ENCODE measurements around the gene VSIR. TPM values are rescaled to one million over a fixed set of nuclear protein-coding genes. Genes with fewer than 3 reads are reported as not detected.

VSIR gene
- total and polyA plus RNA-seq, 9 of the 15 experiments (the other 6 are each of a cell fraction or from before 2014, with no cell fraction given), result 0.14 to 20.5 (median 9.3) TPM

GRCh38 chr10:71753091-71753959, 20.0 kb downstream of the VSIR start:
- ChIA-PET CTCF (ENCODE audit: low intra/inter-chr PET ratio) (interaction anchor here (0.6 to 1.0 kb wide), 3 partner anchors 59 to 393 kb away, joined by 3 to 5 read pairs (median 3); no protein-coding TSS in a partner anchor), POLR2A (interaction anchor here (0.6 to 1.2 kb wide), 6 partner anchors 10 to 118 kb away, joined by 3 to 5 read pairs (median 3); no protein-coding TSS in a partner anchor)
- no peaks in the 10 kb centered on the region for H4K20me1 ChIP-seq (replicated peaks; ENCODE audit: control insufficient read depth, insufficient read depth, low read length)
- peak overlapping the region; percentile 20; the same call in 2 of the 3 replicates for H3K27ac ChIP-seq (ENCODE audit: extremely low read depth, low read depth, low read length)
- H2AFZ ChIP-seq (ENCODE audit: low read depth, low read length), result no peak overlapping the region
- in situ Hi-C loops (cut with MboI) (no loop called here), intact Hi-C loops (cut with micrococcal nuclease) (no loop called here)
- ATAC-seq, result peak; percentile 74
- H3K9ac ChIP-seq (ENCODE audit: insufficient read depth in 1 of 2, low read depth in 2 of 2, low read length in 2 of 2), result peak overlapping the region; percentile 0 to 72; a peak in 2 of 4 replicates
- 3% methylated on average over 15 of the region's 15 CpGs for WGBS (ENCODE audit: insufficient coverage, low coverage, missing lambda C conversion rate)
- no peaks in the 10 kb centered on the region for H3K9me1 ChIP-seq (ENCODE audit: control insufficient read depth, insufficient read depth, low read length)
- H3K4me2 ChIP-seq (ENCODE audit: insufficient read depth, low read length), result peak overlapping the region; percentile 42
- H3K27me3 ChIP-seq (ENCODE audit: control insufficient read depth in 2 of 2, insufficient read depth in 2 of 2, low read length in 2 of 2), result peaks cover 4 to 9% of the 10 kb centered on the region in 2 experiments; a peak in 2 of 5 replicates
- H3K4me1 ChIP-seq (replicated peaks in 1 of 2; ENCODE audit: control insufficient read depth in 2 of 2, insufficient read depth in 2 of 2, low read length in 2 of 2), result peaks cover 45 to 72% of the 10 kb centered on the region in 2 experiments
- peak; percentile 84 for FAIRE-seq
- H3K4me3 ChIP-seq, result no peak overlapping the region
- no peaks in the 10 kb centered on the region for H3K9me3 ChIP-seq (replicated peaks; ENCODE audit: control insufficient read depth, insufficient read depth, low read depth, low read length)
- no TSS peak for BruUV-seq (replicated peaks)
- H3K36me3 ChIP-seq (ENCODE audit: control insufficient read depth, insufficient read depth, low read length), result no peaks in the 10 kb centered on the region
- DNase-seq (ENCODE audit: extremely low read depth in 1 of 4, low spot score in 3 of 4), result peak; percentile 50 to 75 (median 72)
- H3K79me2 ChIP-seq (ENCODE audit: control insufficient read depth, insufficient read depth, low read length), result no peaks in the 10 kb centered on the region
- TF ChIP-seq, protein P1, sequence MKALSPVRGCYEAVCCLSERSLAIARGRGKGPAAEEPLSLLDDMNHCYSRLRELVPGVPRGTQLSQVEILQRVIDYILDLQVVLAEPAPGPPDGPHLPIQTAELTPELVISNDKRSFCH (CRISPR knock-in tag; IDR thresholded peaks at IDR 0.05), result no peak
- TF ChIP-seq, protein P1 (tag; IDR thresholded peaks at IDR 0.05), result peak; percentile 56; the same call in 1 of the 2 replicates
- TF ChIP-seq POLR3G (IDR thresholded peaks at IDR 0.05; ENCODE audit: extremely low read depth, insufficient read length, insufficient replicate concordance), result no peak
- TF ChIP-seq TCF7 (IDR thresholded peaks at IDR 0.05; ENCODE audit: borderline replicate concordance), result peak; percentile 58; the same call in 1 of the 2 replicates
- TF ChIP-seq, protein P2, sequence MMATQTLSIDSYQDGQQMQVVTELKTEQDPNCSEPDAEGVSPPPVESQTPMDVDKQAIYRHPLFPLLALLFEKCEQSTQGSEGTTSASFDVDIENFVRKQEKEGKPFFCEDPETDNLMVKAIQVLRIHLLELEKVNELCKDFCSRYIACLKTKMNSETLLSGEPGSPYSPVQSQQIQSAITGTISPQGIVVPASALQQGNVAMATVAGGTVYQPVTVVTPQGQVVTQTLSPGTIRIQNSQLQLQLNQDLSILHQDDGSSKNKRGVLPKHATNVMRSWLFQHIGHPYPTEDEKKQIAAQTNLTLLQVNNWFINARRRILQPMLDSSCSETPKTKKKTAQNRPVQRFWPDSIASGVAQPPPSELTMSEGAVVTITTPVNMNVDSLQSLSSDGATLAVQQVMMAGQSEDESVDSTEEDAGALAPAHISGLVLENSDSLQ (IDR thresholded peaks at IDR 0.05), result peak; percentile 79
- no peak; the same call in 1 of the 2 replicates for TF ChIP-seq ZNF79 (CRISPR knock-in tag; IDR thresholded peaks at IDR 0.05; ENCODE audit: low read depth)
- peak; percentile 98 for TF ChIP-seq ZNF584 (CRISPR knock-in tag; IDR thresholded peaks at IDR 0.05; ENCODE audit: low read depth)
- TF ChIP-seq EP300 (IDR thresholded peaks at IDR 0.05; ENCODE audit: low read length), result peak; percentile 91
- TF ChIP-seq BCL6 (CRISPR knock-in tag; IDR thresholded peaks at IDR 0.05), result peak; percentile 5; the same call in 1 of the 2 replicates
- TF ChIP-seq, protein P3, sequence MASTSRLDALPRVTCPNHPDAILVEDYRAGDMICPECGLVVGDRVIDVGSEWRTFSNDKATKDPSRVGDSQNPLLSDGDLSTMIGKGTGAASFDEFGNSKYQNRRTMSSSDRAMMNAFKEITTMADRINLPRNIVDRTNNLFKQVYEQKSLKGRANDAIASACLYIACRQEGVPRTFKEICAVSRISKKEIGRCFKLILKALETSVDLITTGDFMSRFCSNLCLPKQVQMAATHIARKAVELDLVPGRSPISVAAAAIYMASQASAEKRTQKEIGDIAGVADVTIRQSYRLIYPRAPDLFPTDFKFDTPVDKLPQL (IDR thresholded peaks at IDR 0.05; ENCODE audit: extremely low read depth, insufficient read length), result no peak
- TF ChIP-seq HDAC1 (IDR thresholded peaks at IDR 0.05), result peak in 1 of 2 experiments; percentile 35; a peak in 1 of 4 replicates
- TF ChIP-seq ZNF766 (CRISPR knock-in tag; conservative IDR thresholded peaks at IDR 0.05), result peak; percentile 83; the same call in 1 of the 2 replicates
- no peak for TF ChIP-seq SETDB1 (IDR thresholded peaks at IDR 0.05; ENCODE audit: low read length)
- TF ChIP-seq ZNF253 (CRISPR knock-in tag; conservative IDR thresholded peaks at IDR 0.05), result no peak
- peak; percentile 76; the same call in 1 of the 2 replicates for TF ChIP-seq SMARCC2 (IDR thresholded peaks at IDR 0.05; ENCODE audit: low read depth)
- TF ChIP-seq STAG1 (CRISPR knock-in tag; IDR thresholded peaks at IDR 0.05; ENCODE audit: borderline replicate concordance), result no peak
- TF ChIP-seq HMG20B (CRISPR knock-in tag; IDR thresholded peaks at IDR 0.05), result no peak
- TF ChIP-seq ZSCAN29 (IDR thresholded peaks at IDR 0.05), result no peak
- no peak for TF ChIP-seq ATF1 (CRISPR knock-in tag; IDR thresholded peaks at IDR 0.05)
- TF ChIP-seq ATF1 (tag; IDR thresholded peaks at IDR 0.05), result peak; percentile 53
- peak; percentile 82 for TF ChIP-seq HDAC2 (IDR thresholded peaks at IDR 0.05)
